IPS-20b (cell line): ENCODE data around the gene CFLAR.

Experiments used
- H3K27ac ChIP-seq: one replicate; pipeline ENCODE4 v1.5.1; 2013; ENCODE audit warnings: low read length
- H3K27me3 ChIP-seq: 2 replicates; pipeline ENCODE4 v1.6.1; 2013; ENCODE audit warnings: mild to moderate bottlenecking, low read length, inconsistent platforms; ENCODE audit not compliant: insufficient read depth
- H3K36me3 ChIP-seq: 2 replicates; pipeline ENCODE4 v1.6.1; 2013; ENCODE audit warnings: low read depth, mild to moderate bottlenecking, inconsistent platforms, low read length, moderate library complexity; ENCODE audit not compliant: insufficient read depth
- H3K4me1 ChIP-seq: 2 replicates; pipeline ENCODE4 v1.6.1; 2013; ENCODE audit warnings: mild to moderate bottlenecking, control low read depth, inconsistent platforms, low read length, moderate library complexity; ENCODE audit not compliant: insufficient read depth
- H3K4me3 ChIP-seq: 2 replicates; pipeline ENCODE4 v1.5.1; 2013; ENCODE audit warnings: mild to moderate bottlenecking, low read length, inconsistent platforms
- H3K9ac ChIP-seq: 2 replicates; pipeline ENCODE4 v1.6.1; 2013; ENCODE audit warnings: low read depth, mild to moderate bottlenecking, inconsistent platforms, low read length, moderate library complexity
- H3K9me3 ChIP-seq: 2 replicates; pipeline ENCODE4 v1.6.1; 2013; ENCODE audit warnings: mild to moderate bottlenecking, low read depth, low read length, inconsistent platforms; ENCODE audit not compliant: insufficient read depth

The CFLAR gene

DNA sequence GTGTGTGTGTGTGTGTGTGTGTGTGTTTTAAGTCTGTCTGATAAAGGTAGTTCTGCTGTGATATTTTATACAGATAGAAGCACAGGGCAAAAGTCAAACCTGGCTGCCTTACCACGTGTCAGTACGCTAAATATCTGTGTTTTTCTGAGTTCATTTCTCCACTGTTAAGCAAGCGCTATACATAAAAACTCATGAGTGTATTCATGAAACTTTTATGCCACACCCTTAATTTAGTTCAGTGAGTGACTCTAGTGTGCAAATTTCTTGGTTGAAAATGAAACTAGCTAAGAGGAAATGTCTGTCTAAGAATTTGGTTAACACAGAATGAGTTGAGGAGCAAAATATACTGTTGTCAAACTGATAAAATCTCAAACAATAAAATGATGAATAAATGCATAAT lies 78.1 kb downstream of the CFLAR start:
- Histone ChIP-seq H3K9me3 (no peaks in the 10 kb centered on the region), H3K27ac (no peak overlapping the region), H3K27me3 (no peaks in the 10 kb centered on the region), H3K4me1 (no peaks in the 10 kb centered on the region), H3K4me3 (no peak overlapping the region), H3K36me3 (0 out of 2 replicates have a peak, but pooled peaks cover 3% of the 10 kb centered on the region), H3K9ac (no peak overlapping the region)

DNA sequence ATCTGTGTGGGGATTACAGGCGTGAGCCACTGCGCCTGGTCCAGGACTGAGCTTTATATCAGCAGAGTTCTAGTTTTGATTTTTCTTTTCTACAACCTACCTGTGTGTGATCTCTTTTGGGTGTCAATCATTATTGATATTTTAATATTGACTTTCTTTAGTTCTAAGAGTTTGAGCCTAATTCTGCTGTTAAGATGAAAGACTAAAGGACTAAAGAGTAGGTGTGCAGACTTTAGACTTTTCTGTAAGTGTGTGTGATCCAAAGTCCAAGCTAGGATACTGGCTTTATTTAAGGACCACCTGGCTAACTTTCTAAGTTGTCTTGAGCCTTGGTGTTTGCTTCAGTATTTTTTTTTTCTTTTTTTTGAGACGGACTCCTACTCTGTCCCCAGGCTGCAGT lies 79.4 kb downstream of the CFLAR start:
- H3K4me1 ChIP-seq: no peaks in the 10 kb centered on the region
- no peak overlapping the region for H3K27ac ChIP-seq
- H3K36me3 ChIP-seq: 0 out of 2 replicates have a peak, but pooled peaks cover 3% of the 10 kb centered on the region

DNA sequence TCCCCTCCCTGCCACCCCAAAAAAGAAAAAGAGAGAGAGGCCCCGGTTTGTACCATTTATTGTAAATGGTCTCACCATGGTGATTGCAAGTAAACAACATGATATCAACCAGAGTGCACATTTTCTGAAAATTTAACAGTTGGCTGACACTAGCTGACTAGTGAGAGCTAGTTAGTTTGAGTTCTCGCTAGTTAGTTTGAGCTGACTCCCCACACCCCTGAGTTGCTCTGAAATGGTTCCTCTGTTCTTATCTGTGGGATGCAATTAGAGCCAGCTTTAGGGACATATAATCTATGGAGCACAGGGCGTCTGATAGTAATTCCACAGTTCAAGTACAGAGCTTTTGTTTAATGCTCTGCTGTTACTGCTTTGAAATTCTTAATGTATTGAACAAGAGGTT lies 80.0 kb downstream of the CFLAR start:
- H3K27me3 ChIP-seq: no peaks in the 10 kb centered on the region
- H3K27ac ChIP-seq: no peak overlapping the region
- no peaks in the 10 kb centered on the region for H3K4me1 ChIP-seq
- no peak overlapping the region for H3K9ac ChIP-seq
- H3K4me3 ChIP-seq: no peak overlapping the region
- H3K9me3 ChIP-seq: no peaks in the 10 kb centered on the region
- 0 out of 2 replicates have a peak, but pooled peaks cover 3% of the 10 kb centered on the region for H3K36me3 ChIP-seq

More for the DNA sequence above, 79.4 kb downstream of the CFLAR start:
- Histone ChIP-seq H3K9ac (no peak overlapping the region), H3K9me3 (no peaks in the 10 kb centered on the region), H3K4me3 (no peak overlapping the region), H3K27me3 (no peaks in the 10 kb centered on the region)

DNA sequence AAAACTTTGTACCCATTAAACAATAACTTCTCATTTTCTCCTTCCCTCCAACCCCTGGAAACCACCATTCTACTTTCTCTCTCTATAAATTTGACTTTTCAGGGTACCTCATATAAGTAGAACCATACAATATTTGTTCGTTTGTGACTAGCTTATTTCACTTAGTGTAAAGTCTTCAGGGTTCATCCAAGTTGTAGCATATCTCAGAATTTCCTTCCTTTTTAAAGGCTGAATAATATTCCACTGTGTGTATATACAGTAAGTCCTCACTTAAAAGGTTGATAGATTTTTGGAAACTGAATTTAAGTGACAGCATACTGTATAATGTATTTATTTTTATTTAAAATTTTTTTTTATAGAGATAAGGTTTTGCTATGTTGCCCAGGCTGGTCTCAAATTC lies 80.8 kb downstream of the CFLAR start:
- Histone ChIP-seq H3K4me3 (no peak overlapping the region), H3K27me3 (no peaks in the 10 kb centered on the region), H3K9ac (no peak overlapping the region), H3K9me3 (no peaks in the 10 kb centered on the region), H3K36me3 (0 out of 2 replicates have a peak, but pooled peaks cover 3% of the 10 kb centered on the region), H3K4me1 (no peaks in the 10 kb centered on the region), H3K27ac (no peak overlapping the region)

DNA sequence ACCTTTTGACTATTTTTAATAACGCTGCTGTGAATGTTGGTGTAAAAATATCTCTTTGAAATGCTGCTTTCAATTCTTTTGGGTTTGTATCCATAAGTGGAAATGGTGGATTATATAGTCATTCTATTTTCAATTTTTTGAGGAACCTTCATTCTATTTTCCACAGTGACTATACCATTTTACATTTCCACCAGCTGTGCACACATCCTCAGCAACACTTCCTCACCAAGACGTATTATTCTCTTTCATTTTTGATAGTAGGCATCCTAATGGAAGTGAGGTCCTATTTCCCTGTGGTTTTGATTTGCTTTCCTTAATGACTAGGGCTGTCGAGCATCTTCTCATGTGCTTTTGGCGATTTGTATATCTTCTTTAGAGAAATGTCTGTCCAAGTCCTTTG lies 81.8 kb downstream of the CFLAR start:
- Histone ChIP-seq H3K27me3 (no peaks in the 10 kb centered on the region), H3K9ac (no peak overlapping the region), H3K27ac (no peak overlapping the region), H3K4me1 (no peaks in the 10 kb centered on the region), H3K9me3 (no peaks in the 10 kb centered on the region), H3K4me3 (no peak overlapping the region), H3K36me3 (0 out of 2 replicates have a peak, but pooled peaks cover 3% of the 10 kb centered on the region)

DNA sequence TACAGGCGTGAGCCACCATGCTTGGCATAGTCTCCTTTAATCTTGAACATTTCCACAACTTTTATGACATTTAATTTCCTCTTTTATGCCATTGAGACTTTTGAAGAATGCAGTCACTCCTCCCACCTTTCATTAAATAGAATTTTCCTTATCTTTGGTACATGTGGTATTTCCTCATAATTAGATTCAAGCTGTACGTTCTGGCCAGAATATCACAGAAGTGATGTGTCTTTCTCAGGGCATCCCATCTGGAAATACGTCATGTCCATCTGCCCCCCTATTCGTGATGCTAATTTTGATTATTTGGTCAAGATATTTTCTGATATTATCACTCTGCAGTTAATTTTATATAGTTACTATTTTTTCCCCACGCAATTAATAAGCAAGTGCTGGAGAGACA lies 83.9 kb downstream of the CFLAR start:
- Histone ChIP-seq H3K9ac (no peak overlapping the region), H3K4me1 (no peaks in the 10 kb centered on the region), H3K4me3 (no peak overlapping the region), H3K9me3 (no peaks in the 10 kb centered on the region), H3K27me3 (no peaks in the 10 kb centered on the region), H3K36me3 (0 out of 2 replicates have a peak, but pooled peaks cover 3% of the 10 kb centered on the region), H3K27ac (no peak overlapping the region)

DNA sequence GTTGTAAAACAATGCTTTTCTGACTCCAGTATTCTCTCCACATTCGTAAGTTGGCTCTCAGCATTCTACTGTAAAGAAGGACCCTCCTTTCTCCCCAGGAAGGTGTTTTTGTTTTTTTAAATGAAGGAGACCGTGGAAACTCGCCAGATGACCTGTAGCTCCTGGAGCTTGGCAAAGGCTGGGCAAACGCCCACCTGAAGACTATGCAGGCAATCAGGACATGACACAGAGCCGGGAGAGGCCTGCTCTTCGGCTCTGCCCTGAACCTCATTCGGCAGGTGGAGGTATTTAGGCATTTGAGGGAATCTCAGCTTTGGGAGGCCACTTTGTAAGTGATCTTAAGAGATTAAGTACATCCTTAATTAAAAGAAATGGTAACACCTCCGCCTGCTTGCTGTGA lies 84.4 kb downstream of the CFLAR start:
- no peak overlapping the region for H3K27ac ChIP-seq
- H3K9me3 ChIP-seq: no peaks in the 10 kb centered on the region
- no peak overlapping the region for H3K4me3 ChIP-seq
- no peaks in the 10 kb centered on the region for H3K27me3 ChIP-seq
- 0 out of 2 replicates have a peak, but pooled peaks cover 3% of the 10 kb centered on the region for H3K36me3 ChIP-seq
- H3K9ac ChIP-seq: no peak overlapping the region
- H3K4me1 ChIP-seq: no peaks in the 10 kb centered on the region

DNA sequence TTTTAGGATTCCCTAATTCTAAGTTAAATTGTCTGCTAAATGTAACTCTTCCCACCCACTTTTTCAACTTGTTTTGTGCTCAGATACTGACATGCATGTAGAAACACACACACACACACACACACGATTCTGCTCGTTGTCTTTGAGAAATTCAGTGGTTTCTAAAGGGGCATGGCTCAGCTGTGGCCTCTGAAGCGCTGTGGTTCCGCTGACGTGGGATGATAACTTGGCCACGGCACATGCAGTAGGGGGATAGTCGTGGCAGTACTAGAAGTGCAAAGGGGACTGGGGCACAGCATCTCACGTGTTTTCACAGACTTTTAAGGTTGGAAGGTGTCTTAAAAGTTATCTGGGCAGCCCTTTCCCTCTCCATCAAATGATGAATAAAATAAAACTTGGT lies 85.4 kb downstream of the CFLAR start:
- Histone ChIP-seq H3K4me3 (no peak overlapping the region), H3K4me1 (no peaks in the 10 kb centered on the region), H3K9ac (no peak overlapping the region), H3K27me3 (no peaks in the 10 kb centered on the region), H3K9me3 (no peaks in the 10 kb centered on the region), H3K36me3 (0 out of 2 replicates have a peak, but pooled peaks cover under 1% of the 10 kb centered on the region), H3K27ac (no peak overlapping the region)

DNA sequence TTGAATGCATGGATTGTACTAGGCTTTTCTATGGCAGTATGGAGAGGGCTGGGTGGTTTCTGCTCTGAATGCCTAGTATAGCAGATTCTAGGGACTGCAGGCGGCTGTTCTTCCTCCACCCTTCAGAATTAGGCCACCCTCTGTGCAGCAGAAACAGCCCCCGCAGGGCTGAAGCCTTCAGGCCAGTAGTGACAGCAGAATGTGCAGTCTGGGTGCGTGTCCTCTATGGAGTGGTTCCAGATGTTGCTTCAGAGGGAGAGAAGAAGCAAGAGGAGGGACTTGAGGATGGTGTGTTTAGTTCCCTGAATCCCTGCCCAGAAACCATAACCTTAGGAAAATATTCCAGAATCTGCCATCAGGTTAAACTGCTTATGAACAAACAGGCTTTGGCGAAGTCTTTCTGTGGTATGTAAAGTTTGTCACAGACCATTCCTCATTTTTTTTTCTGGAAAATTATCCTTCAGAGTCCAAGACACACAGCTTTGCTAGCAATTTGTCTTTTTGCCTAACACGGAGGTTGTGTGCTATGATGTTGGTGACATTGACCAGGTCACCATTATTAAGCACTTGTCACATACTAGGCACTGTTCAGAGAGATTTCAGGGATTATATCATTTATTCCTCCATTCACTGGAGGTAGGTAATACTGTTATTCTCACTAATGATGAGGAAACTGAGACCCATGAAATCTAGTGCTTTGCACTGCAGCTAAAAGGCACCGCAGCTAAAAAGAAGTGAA lies 88.1 kb downstream of the CFLAR start:
- H3K4me1 ChIP-seq: no peaks in the 10 kb centered on the region
- H3K9me3 ChIP-seq: no peaks in the 10 kb centered on the region
- H3K27ac ChIP-seq: no peak overlapping the region
- H3K4me3 ChIP-seq: no peak overlapping the region
- no peak overlapping the region for H3K9ac ChIP-seq
- no peaks in the 10 kb centered on the region for H3K27me3 ChIP-seq
- no peaks in the 10 kb centered on the region for H3K36me3 ChIP-seq

DNA sequence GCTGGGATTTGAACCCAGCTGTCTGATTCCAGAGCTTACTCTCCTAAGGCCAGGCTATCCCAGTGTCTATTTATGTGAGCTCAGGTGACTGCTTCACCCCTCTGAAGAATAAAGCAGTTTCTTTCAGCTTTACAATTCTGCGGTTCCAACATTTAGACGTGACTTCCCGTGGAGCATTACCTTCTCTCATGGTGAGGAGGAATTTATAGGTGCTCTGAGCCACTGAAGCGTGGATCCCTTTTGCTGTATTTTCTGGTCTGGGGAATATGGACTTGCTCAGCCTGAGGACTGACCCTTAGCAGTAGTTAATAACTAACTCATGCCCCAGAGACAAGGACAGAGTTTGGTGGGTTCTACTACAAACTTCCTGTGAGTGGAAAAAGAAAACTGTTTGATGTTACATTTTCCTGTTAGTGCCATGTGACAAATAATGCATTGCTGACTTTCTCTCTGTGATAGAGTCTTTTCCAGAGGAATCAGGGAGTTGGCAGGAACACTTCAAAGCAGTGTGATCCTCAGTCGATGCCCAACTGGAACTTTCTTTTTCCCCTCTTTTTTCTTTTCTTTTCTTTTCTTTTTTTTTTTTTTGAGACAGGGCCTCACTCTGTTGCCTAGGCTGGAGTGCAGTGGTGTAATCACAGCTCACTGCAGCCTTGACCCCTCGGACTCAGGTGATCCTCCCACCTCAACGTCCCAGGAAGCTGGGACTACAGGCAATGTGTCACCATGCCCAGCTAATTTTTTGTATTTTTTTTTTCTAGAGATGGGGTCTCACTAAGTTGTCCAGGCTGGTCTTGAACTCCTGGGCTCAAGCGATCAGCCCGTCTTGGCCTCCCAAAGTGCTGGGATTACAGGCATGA lies 88.9 kb downstream of the CFLAR start:
- Histone ChIP-seq H3K4me3 (no peak overlapping the region), H3K27ac (no peak overlapping the region), H3K27me3 (no peaks in the 10 kb centered on the region), H3K9ac (no peak overlapping the region), H3K9me3 (no peaks in the 10 kb centered on the region), H3K36me3 (no peaks in the 10 kb centered on the region), H3K4me1 (no peaks in the 10 kb centered on the region)

DNA sequence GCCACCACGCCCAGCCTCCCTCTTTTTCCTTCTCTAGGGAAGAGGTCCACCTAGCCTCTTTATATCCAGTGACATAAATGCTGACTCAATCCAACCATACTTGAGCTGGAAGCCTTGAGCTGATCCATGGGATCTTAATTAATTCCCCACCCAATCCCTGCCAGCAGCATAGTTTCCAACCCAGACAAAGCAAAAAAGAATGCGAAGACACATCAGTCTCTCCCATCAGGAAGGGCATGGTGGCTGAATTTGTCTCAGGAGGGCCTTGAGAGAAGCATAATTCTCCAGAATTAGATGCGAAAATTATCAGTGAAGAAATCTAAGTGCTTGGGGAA lies 89.5 kb downstream of the CFLAR start:
- H3K36me3 ChIP-seq: no peaks in the 10 kb centered on the region
- H3K27me3 ChIP-seq: no peaks in the 10 kb centered on the region
- H3K27ac ChIP-seq: no peak overlapping the region
- no peak overlapping the region for H3K9ac ChIP-seq
- H3K4me1 ChIP-seq: no peaks in the 10 kb centered on the region
- no peaks in the 10 kb centered on the region for H3K9me3 ChIP-seq
- no peak overlapping the region for H3K4me3 ChIP-seq
